Uterus (tissue), 2 donors: ENCODE data around the gene ANKRD26.

Source experiments
- CTCF ChIP-seq, 4 experiments: fragments of 200-600 bp in 2 of 4; fragments of 450-650 bp in 2 of 4; sonication (generic) in 2 of 4; IDR thresholded peaks; one replicate each; pipeline ENCODE4 v1.5.1; 2016 to 2019; ENCODE audit warnings: antibody characterized with exemption in 4 of 4, mild to moderate bottlenecking in 2 of 4, moderate library complexity in 1 of 4
- POLR2A ChIP-seq, 2 donors: fragments of 450-650 bp; IDR thresholded peaks; one replicate each; pipeline ENCODE4 v1.6.1; 2016; ENCODE audit warnings: antibody characterized with exemption in 2 of 2, mild to moderate bottlenecking in 1 of 2, moderate library complexity in 1 of 2

- TF ChIP-seq CTCF (IDR thresholded peaks at IDR 0.05), result no peak
- TF ChIP-seq POLR2A (IDR thresholded peaks at IDR 0.05), result no peak
Measured at GRCh38 chr10:26978519-26978918, 121.8 kb downstream of the ANKRD26 start.
